ENCODE measurements around the gene TMEM131.
A peak's percentile ranks its signal among the peaks of the same experiment; 100 is the strongest.

GRCh38 chr2:97995734-97996624 is at the start of gene TMEM131:
- TF ChIP-seq E2F1 (CRISPR knock-in tag; IDR thresholded peaks at IDR 0.05) (no peak), CTCF (IDR thresholded peaks at IDR 0.05) (no peak), CREB1 (CRISPR knock-in tag; IDR thresholded peaks at IDR 0.05) (no peak), FOXP1 (CRISPR knock-in tag; IDR thresholded peaks at IDR 0.05; ENCODE audit: borderline replicate concordance) (peak; percentile 27; the same call in 1 of the 2 replicates), USF2 (CRISPR knock-in tag; IDR thresholded peaks at IDR 0.05) (peak; percentile 99), SP1 (CRISPR knock-in tag; conservative IDR thresholded peaks at IDR 0.05) (peak; percentile 100), SMAD3 (CRISPR knock-in tag; IDR thresholded peaks at IDR 0.05; ENCODE audit: borderline replicate concordance) (no peak), OVOL2 (CRISPR knock-in tag; IDR thresholded peaks at IDR 0.05; ENCODE audit: borderline replicate concordance) (no peak), ESRRA (CRISPR knock-in tag; IDR thresholded peaks at IDR 0.05; ENCODE audit: borderline replicate concordance) (peak; percentile 76; the same call in 1 of the 2 replicates), HMGA2 (CRISPR knock-in tag; IDR thresholded peaks at IDR 0.05) (no peak)
- TF ChIP-seq, protein P1, sequence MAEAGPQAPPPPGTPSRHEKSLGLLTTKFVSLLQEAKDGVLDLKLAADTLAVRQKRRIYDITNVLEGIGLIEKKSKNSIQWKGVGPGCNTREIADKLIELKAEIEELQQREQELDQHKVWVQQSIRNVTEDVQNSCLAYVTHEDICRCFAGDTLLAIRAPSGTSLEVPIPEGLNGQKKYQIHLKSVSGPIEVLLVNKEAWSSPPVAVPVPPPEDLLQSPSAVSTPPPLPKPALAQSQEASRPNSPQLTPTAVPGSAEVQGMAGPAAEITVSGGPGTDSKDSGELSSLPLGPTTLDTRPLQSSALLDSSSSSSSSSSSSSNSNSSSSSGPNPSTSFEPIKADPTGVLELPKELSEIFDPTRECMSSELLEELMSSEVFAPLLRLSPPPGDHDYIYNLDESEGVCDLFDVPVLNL (CRISPR knock-in tag; IDR thresholded peaks at IDR 0.05; ENCODE audit: borderline replicate concordance, low read depth) = no peak
- TF ChIP-seq, protein P2, sequence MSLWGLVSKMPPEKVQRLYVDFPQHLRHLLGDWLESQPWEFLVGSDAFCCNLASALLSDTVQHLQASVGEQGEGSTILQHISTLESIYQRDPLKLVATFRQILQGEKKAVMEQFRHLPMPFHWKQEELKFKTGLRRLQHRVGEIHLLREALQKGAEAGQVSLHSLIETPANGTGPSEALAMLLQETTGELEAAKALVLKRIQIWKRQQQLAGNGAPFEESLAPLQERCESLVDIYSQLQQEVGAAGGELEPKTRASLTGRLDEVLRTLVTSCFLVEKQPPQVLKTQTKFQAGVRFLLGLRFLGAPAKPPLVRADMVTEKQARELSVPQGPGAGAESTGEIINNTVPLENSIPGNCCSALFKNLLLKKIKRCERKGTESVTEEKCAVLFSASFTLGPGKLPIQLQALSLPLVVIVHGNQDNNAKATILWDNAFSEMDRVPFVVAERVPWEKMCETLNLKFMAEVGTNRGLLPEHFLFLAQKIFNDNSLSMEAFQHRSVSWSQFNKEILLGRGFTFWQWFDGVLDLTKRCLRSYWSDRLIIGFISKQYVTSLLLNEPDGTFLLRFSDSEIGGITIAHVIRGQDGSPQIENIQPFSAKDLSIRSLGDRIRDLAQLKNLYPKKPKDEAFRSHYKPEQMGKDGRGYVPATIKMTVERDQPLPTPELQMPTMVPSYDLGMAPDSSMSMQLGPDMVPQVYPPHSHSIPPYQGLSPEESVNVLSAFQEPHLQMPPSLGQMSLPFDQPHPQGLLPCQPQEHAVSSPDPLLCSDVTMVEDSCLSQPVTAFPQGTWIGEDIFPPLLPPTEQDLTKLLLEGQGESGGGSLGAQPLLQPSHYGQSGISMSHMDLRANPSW (CRISPR knock-in tag; conservative IDR thresholded peaks at IDR 0.05; ENCODE audit: low read depth) = no peak
- TF ChIP-seq, protein P3, sequence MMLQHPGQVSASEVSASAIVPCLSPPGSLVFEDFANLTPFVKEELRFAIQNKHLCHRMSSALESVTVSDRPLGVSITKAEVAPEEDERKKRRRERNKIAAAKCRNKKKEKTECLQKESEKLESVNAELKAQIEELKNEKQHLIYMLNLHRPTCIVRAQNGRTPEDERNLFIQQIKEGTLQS (CRISPR knock-in tag; conservative IDR thresholded peaks at IDR 0.05) = no peak
- TF ChIP-seq, protein P4, sequence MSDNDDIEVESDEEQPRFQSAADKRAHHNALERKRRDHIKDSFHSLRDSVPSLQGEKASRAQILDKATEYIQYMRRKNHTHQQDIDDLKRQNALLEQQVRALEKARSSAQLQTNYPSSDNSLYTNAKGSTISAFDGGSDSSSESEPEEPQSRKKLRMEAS (CRISPR knock-in tag; IDR thresholded peaks at IDR 0.05) = peak; percentile 72; the same call in 1 of the 2 replicates

Data from WTC11 (cell line).